WTC11 (cell line): Measurements from ENCODE around the gene FOXP1. TPM values are rescaled to one million over a fixed set of nuclear protein-coding genes. Genes with fewer than 3 reads are reported as not detected.

Experiments
- ATAC-seq: fragments of 200-7000 bp; cut with Tn5 transposase; 2 replicates; pipeline ENCODE4 v1.10.0; 2021; ENCODE audit warnings: mild to moderate bottlenecking, moderate library complexity
- CTCF ChIA-PET: fragments of 300-600 bp; sonication (Branson Sonifier 250); formaldehyde crosslinking; loops from one replicate; lab custom pipeline; 2021; ENCODE audit warnings: antibody characterized with exemption; lab: Charles Lee
- POLR2A ChIA-PET: fragments of 350-600 bp; sonication (Branson Sonifier 250); formaldehyde crosslinking; loops from one replicate; lab custom pipeline; 2021; ENCODE audit warnings: antibody characterized with exemption; lab: Charles Lee
- DNase-seq: peaks from one replicate; pipeline ENCODE4 v3.0.0; 2021; ENCODE audit warnings: low spot score
- H3K27ac Mint-ChIP-seq: 2 replicates; pipeline ENCODE4 v1.8.0; 2021; ENCODE audit warnings: mixed read lengths
- H3K27me3 Mint-ChIP-seq: 2 replicates; pipeline ENCODE4 v1.8.0; 2021; ENCODE audit warnings: low read depth, mild to moderate bottlenecking, moderate library complexity, mixed read lengths
- H3K36me3 Mint-ChIP-seq: 2 replicates; pipeline ENCODE4 v1.8.0; 2021; ENCODE audit warnings: mixed read lengths
- H3K4me1 Mint-ChIP-seq: 2 replicates; pipeline ENCODE4 v1.8.0; 2022; ENCODE audit warnings: mixed read lengths
- H3K4me3 Mint-ChIP-seq: 2 replicates; pipeline ENCODE4 v1.8.0; 2021; ENCODE audit warnings: mild to moderate bottlenecking, moderate library complexity, mixed read lengths
- H3K9me3 Mint-ChIP-seq: 2 replicates; pipeline ENCODE4 v1.8.0; 2021; ENCODE audit warnings: mixed read lengths
- CREB1 ChIP-seq: sonication (generic); formaldehyde crosslinking; IDR thresholded peaks from 2 replicates; pipeline ENCODE4 v1.8.0; 2023; ENCODE audit warnings: mild to moderate bottlenecking, missing genetic modification reagents
- CREM ChIP-seq: sonication (generic); formaldehyde crosslinking; IDR thresholded peaks from 2 replicates; pipeline ENCODE4 v1.8.1; 2022; ENCODE audit warnings: mild to moderate bottlenecking, missing genetic modification reagents, moderate library complexity
- ELF4 ChIP-seq: sonication (generic); formaldehyde crosslinking; IDR thresholded peaks from 2 replicates; pipeline ENCODE4 v1.8.1; 2022; ENCODE audit warnings: low read depth, mild to moderate bottlenecking, moderate library complexity, missing genetic modification reagents
- ESRRA ChIP-seq: sonication (generic); formaldehyde crosslinking; IDR thresholded peaks from 2 replicates; pipeline ENCODE4 v1.8.1; 2022; ENCODE audit warnings: mild to moderate bottlenecking, missing genetic modification reagents, borderline replicate concordance
- FOXK1 ChIP-seq: sonication (generic); formaldehyde crosslinking; IDR thresholded peaks from 2 replicates; pipeline ENCODE4 v1.8.0; 2022; ENCODE audit warnings: mild to moderate bottlenecking, moderate library complexity, missing genetic modification reagents
- GRHL2 ChIP-seq: fragments of 250-450 bp; sonication (Bioruptor Pico); IDR thresholded peaks from 2 replicates; pipeline ENCODE4 v1.8.0; 2022; ENCODE audit warnings: mild to moderate bottlenecking, moderate library complexity; ENCODE audit not compliant: insufficient replicate concordance, severe bottlenecking
- JAZF1 ChIP-seq: fragments of 250-450 bp; sonication (Bioruptor Pico); IDR thresholded peaks from 2 replicates; pipeline ENCODE4 v1.9.0; 2021; ENCODE audit warnings: moderate library complexity, mild to moderate bottlenecking, inconsistent platforms
- KAT7 ChIP-seq: sonication (generic); formaldehyde crosslinking; IDR thresholded peaks from 2 replicates; pipeline ENCODE4 v1.8.1; 2023; ENCODE audit warnings: missing genetic modification reagents, mild to moderate bottlenecking, borderline replicate concordance
- NR3C1 ChIP-seq: sonication (generic); formaldehyde crosslinking; conservative IDR thresholded peaks from 2 replicates; pipeline ENCODE4 v1.8.1; 2023; ENCODE audit warnings: low read depth, mild to moderate bottlenecking, missing genetic modification reagents
- OVOL2 ChIP-seq: fragments of 250-450 bp; sonication (Bioruptor Pico); IDR thresholded peaks from 2 replicates; pipeline ENCODE4 v1.9.0; 2021; ENCODE audit warnings: mild to moderate bottlenecking, borderline replicate concordance
- RORB ChIP-seq: fragments of 250-450 bp; sonication (Bioruptor Pico); IDR thresholded peaks from 2 replicates; pipeline ENCODE4 v1.9.0; 2021; ENCODE audit warnings: mild to moderate bottlenecking
- SMAD4 ChIP-seq: sonication (generic); formaldehyde crosslinking; IDR thresholded peaks from 2 replicates; pipeline ENCODE4 v1.8.0; 2022; ENCODE audit warnings: mild to moderate bottlenecking, missing genetic modification reagents
- TCF7 ChIP-seq: sonication (generic); formaldehyde crosslinking; IDR thresholded peaks from 2 replicates; pipeline ENCODE4 v1.8.0; 2022; ENCODE audit warnings: mild to moderate bottlenecking, low read depth, missing genetic modification reagents, moderate library complexity
- ZNF219 ChIP-seq: sonication (generic); formaldehyde crosslinking; IDR thresholded peaks from 2 replicates; pipeline ENCODE4 v1.8.0; 2023; ENCODE audit warnings: missing genetic modification reagents, mild to moderate bottlenecking, borderline replicate concordance
- ZNF232 ChIP-seq: sonication (generic); formaldehyde crosslinking; IDR thresholded peaks from 2 replicates; pipeline ENCODE4 v1.8.0; 2022; ENCODE audit warnings: mild to moderate bottlenecking, missing genetic modification reagents
- ZNF671 ChIP-seq: fragments of 250-450 bp; sonication (Bioruptor Pico); IDR thresholded peaks from 2 replicates; pipeline ENCODE4 v1.8.0; 2021; ENCODE audit warnings: mild to moderate bottlenecking
- total RNA-seq: library from RNA; stranded (reverse); gene quantifications from 3 replicates; pipeline ENCODE4 v1.2.3, GENCODE V29; 2021
- TF ChIP-seq, protein P1 (sequence below): sonication (generic); formaldehyde crosslinking; conservative IDR thresholded peaks from 2 replicates; pipeline ENCODE4 v1.8.1; 2023; ENCODE audit warnings: mild to moderate bottlenecking, low read depth, missing genetic modification reagents, moderate library complexity
- TF ChIP-seq, protein P2 (sequence below): sonication (generic); formaldehyde crosslinking; IDR thresholded peaks from 2 replicates; pipeline ENCODE4 v1.8.1; 2023; ENCODE audit warnings: mild to moderate bottlenecking, moderate library complexity, missing genetic modification reagents
- TF ChIP-seq, protein P3 (sequence below): sonication (generic); formaldehyde crosslinking; IDR thresholded peaks from 2 replicates; pipeline ENCODE4 v1.8.1; 2022; ENCODE audit warnings: low read depth, missing genetic modification reagents, borderline replicate concordance
- TF ChIP-seq, protein P4 (sequence below): sonication (generic); formaldehyde crosslinking; IDR thresholded peaks from 2 replicates; pipeline ENCODE4 v1.8.0; 2022; ENCODE audit warnings: mild to moderate bottlenecking, missing genetic modification reagents
- TF ChIP-seq, protein P5 (sequence below): fragments of 250-450 bp; sonication (Bioruptor Pico); IDR thresholded peaks from 2 replicates; pipeline ENCODE4 v2.1.2; 2022; ENCODE audit warnings: mild to moderate bottlenecking, moderate library complexity
- TF ChIP-seq, protein P6 (sequence below): fragments of 250-450 bp; sonication (Bioruptor Pico); IDR thresholded peaks from 2 replicates; pipeline ENCODE4 v1.9.0; 2021; ENCODE audit warnings: mild to moderate bottlenecking
- TF ChIP-seq, protein P7 (sequence below): sonication (generic); formaldehyde crosslinking; IDR thresholded peaks from 2 replicates; pipeline ENCODE4 v1.8.0; 2023; ENCODE audit warnings: missing genetic modification reagents

The FOXP1 gene
- total RNA-seq, 1 experiment from 2014 or later = 25.8 TPM

DNA sequence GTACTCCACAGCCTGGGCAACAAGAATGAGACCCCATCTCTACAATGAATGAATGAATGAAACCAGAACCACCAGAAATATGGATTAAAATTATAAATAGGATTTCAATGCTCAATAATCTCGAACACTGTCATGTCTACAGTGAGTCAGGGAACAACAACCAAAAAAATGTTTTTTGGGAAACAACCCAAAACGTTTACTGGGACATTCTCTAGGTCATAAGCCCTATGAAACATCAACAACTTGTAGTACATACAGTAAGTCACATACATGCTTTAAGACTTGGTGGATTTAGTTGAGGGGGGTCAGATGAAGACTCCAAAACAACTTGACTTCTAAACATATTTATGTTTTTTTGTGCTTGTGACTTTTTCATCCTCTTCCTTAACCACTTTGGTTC lies 511.2 kb downstream of the FOXP1 start:
- H3K27me3 Mint-ChIP-seq = no peaks in the 10 kb centered on the region
- H3K36me3 Mint-ChIP-seq = no peaks in the 10 kb centered on the region
- no peak overlapping the region for H3K4me3 Mint-ChIP-seq
- H3K9me3 Mint-ChIP-seq = no peaks in the 10 kb centered on the region
- TF ChIP-seq JAZF1 (CRISPR knock-in tag) (no peak), RORB (no peak), FOXK1 (no peak), KAT7 (no peak), TCF7 (CRISPR knock-in tag) (no peak), ZNF219 (CRISPR knock-in tag) (no peak), OVOL2 (CRISPR knock-in tag) (no peak), CREM (CRISPR knock-in tag) (no peak), ZNF232 (CRISPR knock-in tag) (no peak), ELF4 (CRISPR knock-in tag) (no peak), NR3C1 (CRISPR knock-in tag) (no peak)
- TF ChIP-seq, protein P1, sequence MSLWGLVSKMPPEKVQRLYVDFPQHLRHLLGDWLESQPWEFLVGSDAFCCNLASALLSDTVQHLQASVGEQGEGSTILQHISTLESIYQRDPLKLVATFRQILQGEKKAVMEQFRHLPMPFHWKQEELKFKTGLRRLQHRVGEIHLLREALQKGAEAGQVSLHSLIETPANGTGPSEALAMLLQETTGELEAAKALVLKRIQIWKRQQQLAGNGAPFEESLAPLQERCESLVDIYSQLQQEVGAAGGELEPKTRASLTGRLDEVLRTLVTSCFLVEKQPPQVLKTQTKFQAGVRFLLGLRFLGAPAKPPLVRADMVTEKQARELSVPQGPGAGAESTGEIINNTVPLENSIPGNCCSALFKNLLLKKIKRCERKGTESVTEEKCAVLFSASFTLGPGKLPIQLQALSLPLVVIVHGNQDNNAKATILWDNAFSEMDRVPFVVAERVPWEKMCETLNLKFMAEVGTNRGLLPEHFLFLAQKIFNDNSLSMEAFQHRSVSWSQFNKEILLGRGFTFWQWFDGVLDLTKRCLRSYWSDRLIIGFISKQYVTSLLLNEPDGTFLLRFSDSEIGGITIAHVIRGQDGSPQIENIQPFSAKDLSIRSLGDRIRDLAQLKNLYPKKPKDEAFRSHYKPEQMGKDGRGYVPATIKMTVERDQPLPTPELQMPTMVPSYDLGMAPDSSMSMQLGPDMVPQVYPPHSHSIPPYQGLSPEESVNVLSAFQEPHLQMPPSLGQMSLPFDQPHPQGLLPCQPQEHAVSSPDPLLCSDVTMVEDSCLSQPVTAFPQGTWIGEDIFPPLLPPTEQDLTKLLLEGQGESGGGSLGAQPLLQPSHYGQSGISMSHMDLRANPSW (CRISPR knock-in tag) = no peak
- TF ChIP-seq, protein P2, sequence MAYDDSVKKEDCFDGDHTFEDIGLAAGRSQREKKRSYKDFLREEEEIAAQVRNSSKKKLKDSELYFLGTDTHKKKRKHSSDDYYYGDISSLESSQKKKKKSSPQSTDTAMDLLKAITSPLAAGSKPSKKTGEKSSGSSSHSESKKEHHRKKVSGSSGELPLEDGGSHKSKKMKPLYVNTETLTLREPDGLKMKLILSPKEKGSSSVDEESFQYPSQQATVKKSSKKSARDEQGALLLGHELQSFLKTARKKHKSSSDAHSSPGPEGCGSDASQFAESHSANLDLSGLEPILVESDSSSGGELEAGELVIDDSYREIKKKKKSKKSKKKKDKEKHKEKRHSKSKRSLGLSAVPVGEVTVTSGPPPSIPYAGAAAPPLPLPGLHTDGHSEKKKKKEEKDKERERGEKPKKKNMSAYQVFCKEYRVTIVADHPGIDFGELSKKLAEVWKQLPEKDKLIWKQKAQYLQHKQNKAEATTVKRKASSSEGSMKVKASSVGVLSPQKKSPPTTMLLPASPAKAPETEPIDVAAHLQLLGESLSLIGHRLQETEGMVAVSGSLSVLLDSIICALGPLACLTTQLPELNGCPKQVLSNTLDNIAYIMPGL (CRISPR knock-in tag) = no peak
- TF ChIP-seq, protein P3, sequence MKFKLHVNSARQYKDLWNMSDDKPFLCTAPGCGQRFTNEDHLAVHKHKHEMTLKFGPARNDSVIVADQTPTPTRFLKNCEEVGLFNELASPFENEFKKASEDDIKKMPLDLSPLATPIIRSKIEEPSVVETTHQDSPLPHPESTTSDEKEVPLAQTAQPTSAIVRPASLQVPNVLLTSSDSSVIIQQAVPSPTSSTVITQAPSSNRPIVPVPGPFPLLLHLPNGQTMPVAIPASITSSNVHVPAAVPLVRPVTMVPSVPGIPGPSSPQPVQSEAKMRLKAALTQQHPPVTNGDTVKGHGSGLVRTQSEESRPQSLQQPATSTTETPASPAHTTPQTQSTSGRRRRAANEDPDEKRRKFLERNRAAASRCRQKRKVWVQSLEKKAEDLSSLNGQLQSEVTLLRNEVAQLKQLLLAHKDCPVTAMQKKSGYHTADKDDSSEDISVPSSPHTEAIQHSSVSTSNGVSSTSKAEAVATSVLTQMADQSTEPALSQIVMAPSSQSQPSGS (CRISPR knock-in tag) = no peak
- TF ChIP-seq, protein P4, sequence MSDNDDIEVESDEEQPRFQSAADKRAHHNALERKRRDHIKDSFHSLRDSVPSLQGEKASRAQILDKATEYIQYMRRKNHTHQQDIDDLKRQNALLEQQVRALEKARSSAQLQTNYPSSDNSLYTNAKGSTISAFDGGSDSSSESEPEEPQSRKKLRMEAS (CRISPR knock-in tag) = no peak
- TF ChIP-seq, protein P5, sequence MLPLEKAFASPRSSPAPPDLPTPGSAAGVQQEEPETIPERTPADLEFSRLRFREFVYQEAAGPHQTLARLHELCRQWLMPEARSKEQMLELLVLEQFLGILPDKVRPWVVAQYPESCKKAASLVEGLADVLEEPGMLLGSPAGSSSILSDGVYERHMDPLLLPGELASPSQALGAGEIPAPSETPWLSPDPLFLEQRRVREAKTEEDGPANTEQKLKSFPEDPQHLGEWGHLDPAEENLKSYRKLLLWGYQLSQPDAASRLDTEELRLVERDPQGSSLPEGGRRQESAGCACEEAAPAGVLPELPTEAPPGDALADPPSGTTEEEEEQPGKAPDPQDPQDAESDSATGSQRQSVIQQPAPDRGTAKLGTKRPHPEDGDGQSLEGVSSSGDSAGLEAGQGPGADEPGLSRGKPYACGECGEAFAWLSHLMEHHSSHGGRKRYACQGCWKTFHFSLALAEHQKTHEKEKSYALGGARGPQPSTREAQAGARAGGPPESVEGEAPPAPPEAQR (CRISPR knock-in tag) = no peak
- ChIA-PET CTCF (no interaction called here), POLR2A (no interaction called here)
- no peak overlapping the region for H3K27ac Mint-ChIP-seq
- ATAC-seq = no peak
- no peak for DNase-seq
- H3K4me1 Mint-ChIP-seq = peaks cover 38% of the 10 kb centered on the region

DNA sequence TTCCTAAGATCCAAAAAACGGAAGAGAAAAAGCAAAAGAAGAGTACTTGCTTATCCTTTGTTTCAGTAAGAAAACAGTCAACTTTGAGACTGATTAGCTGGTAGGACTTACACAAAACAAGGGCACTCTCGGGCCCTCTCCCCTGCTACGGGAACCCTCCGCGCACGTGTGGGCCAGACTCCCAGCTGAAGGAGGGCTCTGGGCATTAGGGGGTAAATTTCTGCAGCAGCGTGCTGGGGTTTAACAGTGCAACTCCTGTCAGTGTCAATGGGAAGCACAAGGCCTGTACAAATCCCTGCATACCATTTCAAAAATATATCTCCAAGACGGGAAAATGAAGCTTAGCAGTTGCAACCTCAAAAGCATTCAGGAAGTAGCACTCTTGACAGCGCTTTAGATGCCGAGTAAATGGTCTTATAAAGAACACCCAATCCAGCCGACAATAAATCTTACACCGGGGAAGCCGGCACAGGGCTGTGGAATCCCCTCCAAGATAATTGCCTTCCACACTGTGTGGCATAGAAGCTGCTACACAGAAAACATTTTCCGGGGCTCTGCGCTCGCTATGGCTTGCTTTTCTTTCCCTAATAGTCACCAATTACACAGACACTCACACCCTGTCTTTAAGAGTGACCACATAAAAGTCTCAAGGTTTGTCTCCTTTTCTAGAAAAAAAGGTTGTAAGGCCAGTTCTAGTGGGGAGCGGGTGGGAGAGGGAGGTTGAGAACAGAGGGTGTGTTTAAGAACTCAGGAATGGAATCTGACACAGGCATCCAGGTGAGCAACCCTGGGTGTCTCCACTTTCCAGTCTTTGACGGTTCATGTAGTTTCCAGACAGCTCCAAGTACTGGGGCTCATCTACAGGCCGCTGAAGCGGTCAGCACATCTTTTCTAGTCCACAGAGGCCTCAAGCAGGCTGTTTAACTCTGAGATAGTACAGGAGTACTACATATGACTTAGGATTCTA lies 512.7 kb downstream of the FOXP1 start:
- DNase-seq (no peak), ATAC-seq (0 out of 2 replicates have a peak, but pooled peaks have one; percentile 17)
- Mint-ChIP-seq H3K4me1 (peaks cover 53% of the 10 kb centered on the region), H3K9me3 (no peaks in the 10 kb centered on the region), H3K36me3 (no peaks in the 10 kb centered on the region), H3K4me3 (no peak overlapping the region), H3K27me3 (peaks cover 7% of the 10 kb centered on the region; the same call in 1 of the 2 replicates), H3K27ac (peak overlapping the region; percentile 21; the same call in 1 of the 2 replicates)
- CTCF ChIA-PET = interaction anchor here (1.0 to 1.4 kb wide), 2 partner anchors 12 to 610 kb away, joined by 3 read pairs; no protein-coding TSS in a partner anchor
- POLR2A ChIA-PET = no interaction called here
- TF ChIP-seq ZNF232 (CRISPR knock-in tag) = no peak
- TF ChIP-seq SMAD4 (CRISPR knock-in tag) = no peak
- no peak for TF ChIP-seq ZNF671 (CRISPR knock-in tag)
- TF ChIP-seq, protein P6, sequence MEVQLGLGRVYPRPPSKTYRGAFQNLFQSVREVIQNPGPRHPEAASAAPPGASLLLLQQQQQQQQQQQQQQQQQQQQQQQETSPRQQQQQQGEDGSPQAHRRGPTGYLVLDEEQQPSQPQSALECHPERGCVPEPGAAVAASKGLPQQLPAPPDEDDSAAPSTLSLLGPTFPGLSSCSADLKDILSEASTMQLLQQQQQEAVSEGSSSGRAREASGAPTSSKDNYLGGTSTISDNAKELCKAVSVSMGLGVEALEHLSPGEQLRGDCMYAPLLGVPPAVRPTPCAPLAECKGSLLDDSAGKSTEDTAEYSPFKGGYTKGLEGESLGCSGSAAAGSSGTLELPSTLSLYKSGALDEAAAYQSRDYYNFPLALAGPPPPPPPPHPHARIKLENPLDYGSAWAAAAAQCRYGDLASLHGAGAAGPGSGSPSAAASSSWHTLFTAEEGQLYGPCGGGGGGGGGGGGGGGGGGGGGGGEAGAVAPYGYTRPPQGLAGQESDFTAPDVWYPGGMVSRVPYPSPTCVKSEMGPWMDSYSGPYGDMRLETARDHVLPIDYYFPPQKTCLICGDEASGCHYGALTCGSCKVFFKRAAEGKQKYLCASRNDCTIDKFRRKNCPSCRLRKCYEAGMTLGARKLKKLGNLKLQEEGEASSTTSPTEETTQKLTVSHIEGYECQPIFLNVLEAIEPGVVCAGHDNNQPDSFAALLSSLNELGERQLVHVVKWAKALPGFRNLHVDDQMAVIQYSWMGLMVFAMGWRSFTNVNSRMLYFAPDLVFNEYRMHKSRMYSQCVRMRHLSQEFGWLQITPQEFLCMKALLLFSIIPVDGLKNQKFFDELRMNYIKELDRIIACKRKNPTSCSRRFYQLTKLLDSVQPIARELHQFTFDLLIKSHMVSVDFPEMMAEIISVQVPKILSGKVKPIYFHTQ (CRISPR knock-in tag) = no peak
- no peak for TF ChIP-seq TCF7 (CRISPR knock-in tag)
- no peak for TF ChIP-seq GRHL2 (CRISPR knock-in tag)
- TF ChIP-seq ESRRA (CRISPR knock-in tag) = no peak
- TF ChIP-seq, protein P7, sequence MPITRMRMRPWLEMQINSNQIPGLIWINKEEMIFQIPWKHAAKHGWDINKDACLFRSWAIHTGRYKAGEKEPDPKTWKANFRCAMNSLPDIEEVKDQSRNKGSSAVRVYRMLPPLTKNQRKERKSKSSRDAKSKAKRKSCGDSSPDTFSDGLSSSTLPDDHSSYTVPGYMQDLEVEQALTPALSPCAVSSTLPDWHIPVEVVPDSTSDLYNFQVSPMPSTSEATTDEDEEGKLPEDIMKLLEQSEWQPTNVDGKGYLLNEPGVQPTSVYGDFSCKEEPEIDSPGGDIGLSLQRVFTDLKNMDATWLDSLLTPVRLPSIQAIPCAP (CRISPR knock-in tag) = no peak
- no peak for TF ChIP-seq CREB1 (CRISPR knock-in tag)
